GM12878 (cell line): ENCODE results near the gene LDLR. TPM values are rescaled to one million over a fixed set of nuclear protein-coding genes. Genes with fewer than 3 reads are reported as not detected.

Experiments
- EED ChIP-seq: sonication (generic); IDR thresholded peaks from 2 replicates; pipeline ENCODE4 v1.6.1; 2016; ENCODE audit warnings: antibody characterized with exemption, low read depth
- FOXM1 ChIP-seq: IDR thresholded peaks from 2 replicates; pipeline ENCODE4 v1.6.1; 2012; ENCODE audit warnings: low read depth, mild to moderate bottlenecking, inconsistent platforms, low read length, moderate library complexity
- SRF ChIP-seq, 2 experiments: IDR thresholded peaks; 2 replicates each; pipeline ENCODE4 v1.6.1; 2011; ENCODE audit warnings: low read depth in 2 of 2, low read length in 2 of 2, mild to moderate bottlenecking in 1 of 2, moderate library complexity in 1 of 2
- polyA plus RNA-seq, 11 experiments: library from polyadenylated mRNA; depleted of rRNA in 4 of 11; unstranded in 6 of 11; stranded (reverse) in 5 of 11; fragments of >200 nt; fragmentation: Nextera tagmentation in 4 of 11; fragmentation: Illumina TruSeq in 1 of 11; extraction: Ambion mirVana in 4 of 11; extraction: Trizol in 1 of 11; gene quantifications; 1 replicate in 1 of 11; 2 replicates in 10 of 11; pipeline versions ENCODE4 v1.2.1 to v1.2.3, GENCODE V29; 2011 to 2016; ENCODE audit warnings: inconsistent platforms in 2 of 11, missing spikeins in 2 of 11, low read depth in 1 of 11
- total RNA-seq, 4 experiments: library from RNA; depleted of rRNA in 3 of 4; stranded (reverse); fragments of >200 nt in 3 of 4; fragmentation: Illumina TruSeq in 1 of 4; extraction: Trizol in 1 of 4; gene quantifications; 2 replicates each; pipeline versions ENCODE4 v1.2.1 to v1.2.3, GENCODE V29; 2013 to 2021
- TF ChIP-seq, protein P1 (sequence below): IDR thresholded peaks from 2 replicates; pipeline ENCODE4 v1.6.1; 2012; ENCODE audit warnings: low read length, inconsistent platforms
- TF ChIP-seq, protein P2 (sequence below): fragments of 450-650 bp; IDR thresholded peaks from 2 replicates; pipeline ENCODE4 v1.6.1; 2017; ENCODE audit warnings: mild to moderate bottlenecking, moderate library complexity
- TF ChIP-seq, protein P3 (sequence below): fragments of 450-650 bp; formaldehyde crosslinking; IDR thresholded peaks from 2 replicates; pipeline ENCODE4 v1.4.0; 2022; ENCODE audit warnings: mild to moderate bottlenecking, moderate library complexity
- TF ChIP-seq, protein P4 (sequence below): IDR thresholded peaks from 2 replicates; pipeline ENCODE4 v1.6.1; 2012; ENCODE audit warnings: mild to moderate bottlenecking, low read depth, low read length

The LDLR gene
- total and polyA plus RNA-seq, 10 of the 15 experiments (the other 5 are each of a cell fraction or from before 2014, with no cell fraction given): 11.3 to 59.2 (median 27.3) TPM

DNA sequence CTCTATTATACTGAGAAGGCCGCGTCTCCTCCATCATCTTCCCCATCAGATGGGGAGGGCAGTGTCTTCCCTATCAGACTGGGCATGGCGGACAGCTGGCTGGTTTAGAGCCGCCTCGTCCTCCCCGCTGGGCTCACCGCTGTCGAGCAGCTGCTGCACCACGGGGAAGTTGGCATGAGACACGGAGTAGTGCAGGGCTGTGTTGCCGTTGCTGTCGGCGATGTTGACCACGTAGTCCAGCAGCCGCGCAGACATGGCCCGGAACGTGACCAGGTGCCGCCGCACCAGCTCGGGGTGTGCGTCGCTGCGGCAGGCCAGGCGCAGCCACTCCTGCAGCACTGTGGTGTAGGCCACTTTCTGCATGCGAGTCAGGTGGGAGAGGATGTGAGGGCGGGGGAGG is 85.1 kb downstream of the LDLR start (continued):
- TF ChIP-seq, protein P1, sequence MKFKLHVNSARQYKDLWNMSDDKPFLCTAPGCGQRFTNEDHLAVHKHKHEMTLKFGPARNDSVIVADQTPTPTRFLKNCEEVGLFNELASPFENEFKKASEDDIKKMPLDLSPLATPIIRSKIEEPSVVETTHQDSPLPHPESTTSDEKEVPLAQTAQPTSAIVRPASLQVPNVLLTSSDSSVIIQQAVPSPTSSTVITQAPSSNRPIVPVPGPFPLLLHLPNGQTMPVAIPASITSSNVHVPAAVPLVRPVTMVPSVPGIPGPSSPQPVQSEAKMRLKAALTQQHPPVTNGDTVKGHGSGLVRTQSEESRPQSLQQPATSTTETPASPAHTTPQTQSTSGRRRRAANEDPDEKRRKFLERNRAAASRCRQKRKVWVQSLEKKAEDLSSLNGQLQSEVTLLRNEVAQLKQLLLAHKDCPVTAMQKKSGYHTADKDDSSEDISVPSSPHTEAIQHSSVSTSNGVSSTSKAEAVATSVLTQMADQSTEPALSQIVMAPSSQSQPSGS: no peak
- no peak for TF ChIP-seq EED
- TF ChIP-seq, protein P2, sequence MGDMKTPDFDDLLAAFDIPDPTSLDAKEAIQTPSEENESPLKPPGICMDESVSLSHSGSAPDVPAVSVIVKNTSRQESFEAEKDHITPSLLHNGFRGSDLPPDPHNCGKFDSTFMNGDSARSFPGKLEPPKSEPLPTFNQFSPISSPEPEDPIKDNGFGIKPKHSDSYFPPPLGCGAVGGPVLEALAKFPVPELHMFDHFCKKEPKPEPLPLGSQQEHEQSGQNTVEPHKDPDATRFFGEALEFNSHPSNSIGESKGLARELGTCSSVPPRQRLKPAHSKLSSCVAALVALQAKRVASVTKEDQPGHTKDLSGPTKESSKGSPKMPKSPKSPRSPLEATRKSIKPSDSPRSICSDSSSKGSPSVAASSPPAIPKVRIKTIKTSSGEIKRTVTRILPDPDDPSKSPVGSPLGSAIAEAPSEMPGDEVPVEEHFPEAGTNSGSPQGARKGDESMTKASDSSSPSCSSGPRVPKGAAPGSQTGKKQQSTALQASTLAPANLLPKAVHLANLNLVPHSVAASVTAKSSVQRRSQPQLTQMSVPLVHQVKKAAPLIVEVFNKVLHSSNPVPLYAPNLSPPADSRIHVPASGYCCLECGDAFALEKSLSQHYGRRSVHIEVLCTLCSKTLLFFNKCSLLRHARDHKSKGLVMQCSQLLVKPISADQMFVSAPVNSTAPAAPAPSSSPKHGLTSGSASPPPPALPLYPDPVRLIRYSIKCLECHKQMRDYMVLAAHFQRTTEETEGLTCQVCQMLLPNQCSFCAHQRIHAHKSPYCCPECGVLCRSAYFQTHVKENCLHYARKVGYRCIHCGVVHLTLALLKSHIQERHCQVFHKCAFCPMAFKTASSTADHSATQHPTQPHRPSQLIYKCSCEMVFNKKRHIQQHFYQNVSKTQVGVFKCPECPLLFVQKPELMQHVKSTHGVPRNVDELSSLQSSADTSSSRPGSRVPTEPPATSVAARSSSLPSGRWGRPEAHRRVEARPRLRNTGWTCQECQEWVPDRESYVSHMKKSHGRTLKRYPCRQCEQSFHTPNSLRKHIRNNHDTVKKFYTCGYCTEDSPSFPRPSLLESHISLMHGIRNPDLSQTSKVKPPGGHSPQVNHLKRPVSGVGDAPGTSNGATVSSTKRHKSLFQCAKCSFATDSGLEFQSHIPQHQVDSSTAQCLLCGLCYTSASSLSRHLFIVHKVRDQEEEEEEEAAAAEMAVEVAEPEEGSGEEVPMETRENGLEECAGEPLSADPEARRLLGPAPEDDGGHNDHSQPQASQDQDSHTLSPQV: no peak
- TF ChIP-seq, protein P3, sequence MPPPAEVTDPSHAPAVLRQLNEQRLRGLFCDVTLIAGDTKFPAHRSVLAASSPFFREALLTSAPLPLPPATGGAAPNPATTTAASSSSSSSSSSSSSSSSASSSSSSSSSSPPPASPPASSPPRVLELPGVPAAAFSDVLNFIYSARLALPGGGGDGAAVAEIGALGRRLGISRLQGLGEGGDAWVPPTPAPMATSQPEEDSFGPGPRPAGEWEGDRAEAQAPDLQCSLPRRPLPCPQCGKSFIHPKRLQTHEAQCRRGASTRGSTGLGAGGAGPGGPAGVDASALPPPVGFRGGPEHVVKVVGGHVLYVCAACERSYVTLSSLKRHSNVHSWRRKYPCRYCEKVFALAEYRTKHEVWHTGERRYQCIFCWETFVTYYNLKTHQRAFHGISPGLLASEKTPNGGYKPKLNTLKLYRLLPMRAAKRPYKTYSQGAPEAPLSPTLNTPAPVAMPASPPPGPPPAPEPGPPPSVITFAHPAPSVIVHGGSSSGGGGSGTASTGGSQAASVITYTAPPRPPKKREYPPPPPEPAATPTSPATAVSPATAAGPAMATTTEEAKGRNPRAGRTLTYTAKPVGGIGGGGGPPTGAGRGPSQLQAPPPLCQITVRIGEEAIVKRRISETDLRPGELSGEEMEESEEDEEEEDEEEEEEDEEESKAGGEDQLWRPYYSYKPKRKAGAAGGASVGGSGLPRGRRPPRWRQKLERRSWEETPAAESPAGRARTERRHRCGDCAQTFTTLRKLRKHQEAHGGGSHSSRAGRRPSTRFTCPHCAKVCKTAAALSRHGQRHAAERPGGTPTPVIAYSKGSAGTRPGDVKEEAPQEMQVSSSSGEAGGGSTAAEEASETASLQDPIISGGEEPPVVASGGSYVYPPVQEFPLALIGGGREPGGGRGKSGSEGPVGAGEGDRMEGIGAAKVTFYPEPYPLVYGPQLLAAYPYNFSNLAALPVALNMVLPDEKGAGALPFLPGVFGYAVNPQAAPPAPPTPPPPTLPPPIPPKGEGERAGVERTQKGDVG (CRISPR knock-in tag): no peak
- no peak for TF ChIP-seq SRF (IDR thresholded peaks at IDR 0.05; ENCODE audit: low read depth in 2 of 2, low read length in 2 of 2)
- no peak for TF ChIP-seq FOXM1
- TF ChIP-seq, protein P4, sequence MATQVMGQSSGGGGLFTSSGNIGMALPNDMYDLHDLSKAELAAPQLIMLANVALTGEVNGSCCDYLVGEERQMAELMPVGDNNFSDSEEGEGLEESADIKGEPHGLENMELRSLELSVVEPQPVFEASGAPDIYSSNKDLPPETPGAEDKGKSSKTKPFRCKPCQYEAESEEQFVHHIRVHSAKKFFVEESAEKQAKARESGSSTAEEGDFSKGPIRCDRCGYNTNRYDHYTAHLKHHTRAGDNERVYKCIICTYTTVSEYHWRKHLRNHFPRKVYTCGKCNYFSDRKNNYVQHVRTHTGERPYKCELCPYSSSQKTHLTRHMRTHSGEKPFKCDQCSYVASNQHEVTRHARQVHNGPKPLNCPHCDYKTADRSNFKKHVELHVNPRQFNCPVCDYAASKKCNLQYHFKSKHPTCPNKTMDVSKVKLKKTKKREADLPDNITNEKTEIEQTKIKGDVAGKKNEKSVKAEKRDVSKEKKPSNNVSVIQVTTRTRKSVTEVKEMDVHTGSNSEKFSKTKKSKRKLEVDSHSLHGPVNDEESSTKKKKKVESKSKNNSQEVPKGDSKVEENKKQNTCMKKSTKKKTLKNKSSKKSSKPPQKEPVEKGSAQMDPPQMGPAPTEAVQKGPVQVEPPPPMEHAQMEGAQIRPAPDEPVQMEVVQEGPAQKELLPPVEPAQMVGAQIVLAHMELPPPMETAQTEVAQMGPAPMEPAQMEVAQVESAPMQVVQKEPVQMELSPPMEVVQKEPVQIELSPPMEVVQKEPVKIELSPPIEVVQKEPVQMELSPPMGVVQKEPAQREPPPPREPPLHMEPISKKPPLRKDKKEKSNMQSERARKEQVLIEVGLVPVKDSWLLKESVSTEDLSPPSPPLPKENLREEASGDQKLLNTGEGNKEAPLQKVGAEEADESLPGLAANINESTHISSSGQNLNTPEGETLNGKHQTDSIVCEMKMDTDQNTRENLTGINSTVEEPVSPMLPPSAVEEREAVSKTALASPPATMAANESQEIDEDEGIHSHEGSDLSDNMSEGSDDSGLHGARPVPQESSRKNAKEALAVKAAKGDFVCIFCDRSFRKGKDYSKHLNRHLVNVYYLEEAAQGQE: no peak
